ENCODE data around the gene AAK1.

AAK1 gene

DNA sequence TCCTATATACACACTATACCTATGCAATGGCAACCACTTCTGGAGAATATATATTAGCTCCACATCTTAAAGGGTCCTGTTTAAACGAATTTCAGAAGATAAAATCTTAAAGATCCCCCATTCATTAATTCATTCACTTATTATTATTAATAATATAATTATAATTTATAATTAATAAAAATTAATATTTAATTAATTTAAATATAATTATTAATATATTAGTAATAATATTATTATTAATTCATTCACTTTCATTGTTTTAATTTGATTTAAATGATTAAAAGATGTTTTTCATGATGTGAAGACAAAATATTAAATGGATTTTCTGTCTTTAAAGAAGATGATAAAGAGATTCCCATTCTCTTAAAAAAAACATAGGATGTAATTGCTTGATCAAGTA is 227.4 kb downstream of the AAK1 start:
- no peak for TF ChIP-seq CTCF (IDR thresholded peaks at IDR 0.05; ENCODE audit: extremely low read depth, missing control alignments)

More for the DNA sequence above, 227.4 kb downstream of the AAK1 start:
- no peak for DNase-seq (ENCODE audit: low spot score)
